Measurements from ENCODE around the gene CRYGD. TPM values are rescaled to one million over a fixed set of nuclear protein-coding genes. Genes with fewer than 3 reads are reported as not detected.
"Not testable (repeated sequence)": the region's sequence is repeated elsewhere in the genome, so short reads cannot be mapped to it uniquely, and the experiment has no call there.

CRYGD gene
- total RNA-seq (2014; rRNA removed; shearing (Covaris generic)) = not detected in 2 replicates
- not detected in 2 replicates for polyA plus RNA-seq (2014; cell fraction: nucleus; rRNA removed)

- DNase-seq (ENCODE audit: extremely low read depth, low read depth) = not testable (repeated sequence)
Observed at GRCh38 chr2:208124013-208124715, at the start of gene CRYGD. CRYGD (minus strand) TSS chr2:208124524; CDS start chr2:208124473, 51 bp downstream.

GRCh38 chr2:208172125-208172524 is 47.8 kb upstream of the CRYGD start:
- DNase-seq (ENCODE audit: extremely low read depth, low read depth) = no peak

GRCh38 chr2:208164951-208165755 is 40.8 kb upstream of the CRYGD start:
- no peak for DNase-seq (ENCODE audit: extremely low read depth, low read depth)

- DNase-seq (ENCODE audit: extremely low read depth, low read depth) = no peak
Observed at GRCh38 chr2:208163489-208163888, 39.2 kb upstream of the CRYGD start, which contains the start of gene CRYGA. CRYGA (minus strand) TSS chr2:208163589; CDS start chr2:208163556, 33 bp downstream.

GRCh38 chr2:208156439-208156838 is 32.1 kb upstream of the CRYGD start:
- no peak for DNase-seq (ENCODE audit: extremely low read depth, low read depth)

GRCh38 chr2:208153156-208153555 is 28.8 kb upstream of the CRYGD start:
- DNase-seq (ENCODE audit: extremely low read depth, low read depth) = no peak

GRCh38 chr2:208150956-208151355 is 26.6 kb upstream of the CRYGD start:
- DNase-seq (ENCODE audit: extremely low read depth, low read depth) = no peak

GRCh38 chr2:208150094-208150493 is 25.8 kb upstream of the CRYGD start:
- no peak for DNase-seq (ENCODE audit: extremely low read depth, low read depth)

GRCh38 chr2:208148803-208149202 is 24.5 kb upstream of the CRYGD start:
- no peak for DNase-seq (ENCODE audit: extremely low read depth, low read depth)

GRCh38 chr2:208147759-208148158 is 23.4 kb upstream of the CRYGD start:
- DNase-seq (ENCODE audit: extremely low read depth, low read depth) = no peak

GRCh38 chr2:208147008-208147407 is 22.7 kb upstream of the CRYGD start:
- DNase-seq (ENCODE audit: extremely low read depth, low read depth) = no peak

- no peak for DNase-seq (ENCODE audit: extremely low read depth, low read depth)
Observed at GRCh38 chr2:208146006-208146405, 21.7 kb upstream of the CRYGD start, which contains the start of gene CRYGB. CRYGB (minus strand) TSS chr2:208146158; CDS start chr2:208146120, 38 bp downstream.

GRCh38 chr2:208142925-208143799 is 18.8 kb upstream of the CRYGD start:
- DNase-seq (ENCODE audit: extremely low read depth, low read depth) = no peak

- no peak for DNase-seq (ENCODE audit: extremely low read depth, low read depth)
Observed at GRCh38 chr2:208142240-208142924, 18.1 kb upstream of the CRYGD start.

GRCh38 chr2:208139447-208139846 is 15.1 kb upstream of the CRYGD start:
- DNase-seq (ENCODE audit: extremely low read depth, low read depth) = no peak

GRCh38 chr2:208138334-208138733 is 14.0 kb upstream of the CRYGD start:
- DNase-seq (ENCODE audit: extremely low read depth, low read depth) = not testable (repeated sequence)

GRCh38 chr2:208136716-208137094 is 12.4 kb upstream of the CRYGD start:
- no peak for DNase-seq (ENCODE audit: extremely low read depth, low read depth)

GRCh38 chr2:208135794-208136715 is 11.7 kb upstream of the CRYGD start:
- no peak for DNase-seq (ENCODE audit: extremely low read depth, low read depth)
